ENCODE results near the gene ZCCHC14.

GRCh38 chr16:87489434-87490045 is 3.3 kb downstream of the ZCCHC14 start:
- no peak for TF ChIP-seq POLR2A (IDR thresholded peaks at IDR 0.05)
- TF ChIP-seq CTCF (IDR thresholded peaks at IDR 0.05 in 8 of 11, conservative IDR thresholded peaks at IDR 0.05 in 3 of 11) = no peak

Measured in spleen (tissue), 7 donors.